ENCODE results near the gene SV2C.
"Not testable (repeated sequence)": the region's sequence is repeated elsewhere in the genome, so short reads cannot be mapped to it uniquely, and the experiment has no call there.

SV2C gene

GRCh38 chr5:76336253-76336809 is 253.1 kb downstream of the SV2C start:
- DNase-seq (ENCODE audit: low read depth in 2 of 2), result not testable (repeated sequence)

GRCh38 chr5:76337953-76338451 is 254.8 kb downstream of the SV2C start:
- DNase-seq (ENCODE audit: low read depth in 2 of 2), result peak; percentile 14 to 19

GRCh38 chr5:76339919-76340318 is 256.7 kb downstream of the SV2C start:
- no peak for DNase-seq (ENCODE audit: low read depth in 2 of 2)

GRCh38 chr5:76341651-76342334 is 258.6 kb downstream of the SV2C start:
- no peak for DNase-seq (ENCODE audit: low read depth in 2 of 2)

- no peak for DNase-seq (ENCODE audit: low read depth in 2 of 2)
Measured at GRCh38 chr5:76342474-76342873, 259.3 kb downstream of the SV2C start.

- DNase-seq (ENCODE audit: low read depth in 2 of 2), result no peak
Measured at GRCh38 chr5:76345582-76345981, 262.4 kb downstream of the SV2C start.

- no peak for DNase-seq (ENCODE audit: low read depth in 2 of 2)
Measured at GRCh38 chr5:76351176-76351575, 268.0 kb downstream of the SV2C start.

- DNase-seq (ENCODE audit: low read depth in 2 of 2), result no peak
Measured at GRCh38 chr5:76351577-76351976, 268.4 kb downstream of the SV2C start.

GRCh38 chr5:76356887-76357286 is 273.7 kb downstream of the SV2C start:
- no peak for DNase-seq (ENCODE audit: low read depth in 2 of 2)

GRCh38 chr5:76363352-76364225 is 280.4 kb downstream of the SV2C start:
- DNase-seq (ENCODE audit: low read depth in 2 of 2), result no peak

GRCh38 chr5:76364226-76364589 is 281.0 kb downstream of the SV2C start:
- DNase-seq (ENCODE audit: low read depth in 2 of 2), result no peak

- no peak for DNase-seq (ENCODE audit: low read depth in 2 of 2)
Measured at GRCh38 chr5:76365561-76365960, 282.4 kb downstream of the SV2C start.

GRCh38 chr5:76366596-76366995 is 283.4 kb downstream of the SV2C start:
- no peak for DNase-seq (ENCODE audit: low read depth in 2 of 2)

GRCh38 chr5:76367623-76368371 is 284.6 kb downstream of the SV2C start:
- DNase-seq (ENCODE audit: low read depth in 2 of 2), result no peak

GRCh38 chr5:76368941-76369340 is 285.8 kb downstream of the SV2C start:
- DNase-seq (ENCODE audit: low read depth in 2 of 2), result no peak

GRCh38 chr5:76369668-76370067 is 286.5 kb downstream of the SV2C start:
- not testable (repeated sequence) for DNase-seq (ENCODE audit: low read depth in 2 of 2)

- no peak for DNase-seq (ENCODE audit: low read depth in 2 of 2)
Measured at GRCh38 chr5:76371960-76372322, 288.8 kb downstream of the SV2C start.

GRCh38 chr5:76372323-76373054 is 289.3 kb downstream of the SV2C start:
- DNase-seq (ENCODE audit: low read depth in 2 of 2), result no peak

GRCh38 chr5:76376148-76376865 is 293.1 kb downstream of the SV2C start:
- no peak for DNase-seq (ENCODE audit: low read depth in 2 of 2)

- no peak for DNase-seq (ENCODE audit: low read depth in 2 of 2)
Measured at GRCh38 chr5:76376866-76377230, 293.7 kb downstream of the SV2C start.

- DNase-seq (ENCODE audit: low read depth in 2 of 2), result no peak
Measured at GRCh38 chr5:76378355-76378754, 295.2 kb downstream of the SV2C start.
